Stimulated activated CD4-positive, alpha-beta T cell treated with anti-CD3 and anti-CD28 coated beads, Interleukin-1b, Interleukin-23, amount 100 ng/mL, for 48 hours (primary cell): ENCODE measurements around the gene C22orf23.

Experiments used
- DNase-seq: peaks from one replicate; pipeline ENCODE4 v3.0.0-alpha.2; 2020

The C22orf23 gene

GRCh38 chr22:37894939-37895670, 58.3 kb downstream of the C22orf23 start:
- DNase-seq, result no peak

DNA sequence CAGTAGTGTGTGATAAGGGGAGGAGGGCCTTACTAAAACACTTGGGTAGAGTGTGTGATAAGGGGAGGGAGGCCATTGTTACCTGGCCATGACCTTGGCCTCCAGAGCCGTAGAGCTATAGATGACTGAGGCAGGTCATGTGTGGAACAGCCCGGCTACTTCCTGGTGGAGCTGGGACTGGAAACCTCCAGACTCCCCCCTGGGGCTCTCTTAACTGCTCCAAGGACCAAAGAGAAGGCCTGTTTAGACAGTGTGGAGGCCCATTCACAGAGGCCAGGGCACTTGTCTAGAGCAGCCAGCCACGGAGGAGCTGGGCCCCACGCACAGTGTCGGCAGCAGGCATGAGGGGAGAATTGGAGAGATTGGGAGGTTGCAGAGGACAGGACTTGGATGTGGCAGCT, 59.8 kb downstream of the C22orf23 start:
- DNase-seq, result no peak
